Measurements from ENCODE around the gene CELA2A.
A peak's percentile ranks its signal among the peaks of the same experiment; 100 is the strongest.

The CELA2A gene

GRCh38 chr1:15441247-15441646, 15.3 kb upstream of the CELA2A start:
- Histone ChIP-seq H2BK15ac (ENCODE audit: low read depth, poor library complexity, severe bottlenecking) (no peak overlapping the region), H2BK120ac (ENCODE audit: low read depth, low read length) (no peak overlapping the region), H3K9ac (ENCODE audit: low read length) (no peak overlapping the region), H3K23ac (ENCODE audit: low read length in 2 of 2) (no peak overlapping the region), H3K27me3 (ENCODE audit: control insufficient read depth in 1 of 2, insufficient read depth in 1 of 2, low read length in 2 of 2) (peaks cover 5 to 45% of the 10 kb centered on the region in 2 experiments), H2BK12ac (ENCODE audit: low read length in 2 of 2) (no peak overlapping the region), H3K4me2 (ENCODE audit: low read length, poor library complexity, severe bottlenecking) (no peak overlapping the region), H2AFZ (ENCODE audit: low read depth, low read length) (no peak overlapping the region), H3K4ac (ENCODE audit: low read depth in 1 of 2, low read length in 2 of 2) (no peak overlapping the region), H4K91ac (ENCODE audit: low read length) (no peak overlapping the region), H3K18ac (ENCODE audit: low read depth in 1 of 2, low read length in 2 of 2) (no peak overlapping the region), H4K8ac (ENCODE audit: low read length) (no peak overlapping the region), H3K27ac (ENCODE audit: low read length, poor library complexity, severe bottlenecking) (no peak overlapping the region), H2BK5ac (ENCODE audit: low read depth, low read length, poor library complexity, severe bottlenecking) (no peak overlapping the region), H3K79me1 (replicated peaks; ENCODE audit: low read length, poor library complexity, severe bottlenecking) (no peaks in the 10 kb centered on the region), H3K9me3 (ENCODE audit: control insufficient read depth, low read length) (no peaks in the 10 kb centered on the region), H3K4me3 (ENCODE audit: insufficient read depth in 1 of 2, low read depth in 1 of 2, low read length in 2 of 2) (no peak overlapping the region), H2AK5ac (ENCODE audit: low read length, severe bottlenecking) (no peak overlapping the region), H3K4me1 (ENCODE audit: control insufficient read depth, insufficient read depth, low read depth, low read length) (no peaks in the 10 kb centered on the region), H3K36me3 (ENCODE audit: control insufficient read depth in 1 of 2, insufficient read depth in 2 of 2, low read depth in 1 of 2, low read length in 2 of 2) (no peaks in the 10 kb centered on the region), H3K14ac (ENCODE audit: low read length in 2 of 2) (no peak overlapping the region)
- WGBS: 88% methylated on average over 6 of the region's 6 CpGs
- DNase-seq: no peak

- Histone ChIP-seq H2BK12ac (ENCODE audit: low read length in 2 of 2) (no peak overlapping the region), H2BK15ac (ENCODE audit: low read depth, poor library complexity, severe bottlenecking) (no peak overlapping the region), H3K4me3 (ENCODE audit: insufficient read depth in 1 of 2, low read depth in 1 of 2, low read length in 2 of 2) (no peak overlapping the region), H3K27me3 (ENCODE audit: control insufficient read depth in 1 of 2, insufficient read depth in 1 of 2, low read length in 2 of 2) (peaks cover 14 to 53% of the 10 kb centered on the region in 2 experiments), H3K9ac (ENCODE audit: low read length) (no peak overlapping the region), H3K4ac (ENCODE audit: low read depth in 1 of 2, low read length in 2 of 2) (no peak overlapping the region), H4K91ac (ENCODE audit: low read length) (no peak overlapping the region), H3K27ac (ENCODE audit: low read length, poor library complexity, severe bottlenecking) (no peak overlapping the region), H3K36me3 (ENCODE audit: control insufficient read depth in 1 of 2, insufficient read depth in 2 of 2, low read depth in 1 of 2, low read length in 2 of 2) (no peaks in the 10 kb centered on the region), H2AFZ (ENCODE audit: low read depth, low read length) (no peak overlapping the region), H4K8ac (ENCODE audit: low read length) (peak overlapping the region; percentile 31), H3K9me3 (ENCODE audit: control insufficient read depth, low read length) (no peaks in the 10 kb centered on the region), H2BK5ac (ENCODE audit: low read depth, low read length, poor library complexity, severe bottlenecking) (no peak overlapping the region), H3K4me1 (ENCODE audit: control insufficient read depth, insufficient read depth, low read depth, low read length) (no peaks in the 10 kb centered on the region), H3K79me1 (replicated peaks; ENCODE audit: low read length, poor library complexity, severe bottlenecking) (no peaks in the 10 kb centered on the region), H3K23ac (ENCODE audit: low read length in 2 of 2) (no peak overlapping the region), H3K4me2 (ENCODE audit: low read length, poor library complexity, severe bottlenecking) (no peak overlapping the region), H2BK120ac (ENCODE audit: low read depth, low read length) (no peak overlapping the region), H2AK5ac (ENCODE audit: low read length, severe bottlenecking) (no peak overlapping the region), H3K18ac (ENCODE audit: low read depth in 1 of 2, low read length in 2 of 2) (no peak overlapping the region), H3K14ac (ENCODE audit: low read length in 2 of 2) (no peak overlapping the region)
- 91% methylated on average over 8 of the region's 8 CpGs for WGBS
- no peak for DNase-seq
These were observed 14.4 kb upstream of the CELA2A start for GRCh38 chr1:15442119-15442518.

- Histone ChIP-seq H3K4me1 (ENCODE audit: control insufficient read depth, insufficient read depth, low read depth, low read length) (no peaks in the 10 kb centered on the region), H2BK15ac (ENCODE audit: low read depth, poor library complexity, severe bottlenecking) (no peak overlapping the region), H3K23ac (ENCODE audit: low read length in 2 of 2) (no peak overlapping the region), H3K27ac (ENCODE audit: low read length, poor library complexity, severe bottlenecking) (no peak overlapping the region), H2BK120ac (ENCODE audit: low read depth, low read length) (no peak overlapping the region), H4K8ac (ENCODE audit: low read length) (no peak overlapping the region), H2BK5ac (ENCODE audit: low read depth, low read length, poor library complexity, severe bottlenecking) (no peak overlapping the region), H3K4ac (ENCODE audit: low read depth in 1 of 2, low read length in 2 of 2) (no peak overlapping the region), H3K79me1 (replicated peaks; ENCODE audit: low read length, poor library complexity, severe bottlenecking) (no peaks in the 10 kb centered on the region), H4K91ac (ENCODE audit: low read length) (no peak overlapping the region), H3K4me3 (ENCODE audit: insufficient read depth in 1 of 2, low read depth in 1 of 2, low read length in 2 of 2) (no peak overlapping the region), H2BK12ac (ENCODE audit: low read length in 2 of 2) (no peak overlapping the region), H3K9me3 (ENCODE audit: control insufficient read depth, low read length) (no peaks in the 10 kb centered on the region), H2AFZ (ENCODE audit: low read depth, low read length) (no peak overlapping the region), H3K9ac (ENCODE audit: low read length) (no peak overlapping the region), H3K36me3 (ENCODE audit: control insufficient read depth in 1 of 2, insufficient read depth in 2 of 2, low read depth in 1 of 2, low read length in 2 of 2) (no peaks in the 10 kb centered on the region), H3K4me2 (ENCODE audit: low read length, poor library complexity, severe bottlenecking) (no peak overlapping the region), H3K27me3 (ENCODE audit: control insufficient read depth in 1 of 2, insufficient read depth in 1 of 2, low read length in 2 of 2) (peaks cover 20 to 59% of the 10 kb centered on the region in 2 experiments), H3K14ac (ENCODE audit: low read length in 2 of 2) (no peak overlapping the region), H3K18ac (ENCODE audit: low read depth in 1 of 2, low read length in 2 of 2) (no peak overlapping the region), H2AK5ac (ENCODE audit: low read length, severe bottlenecking) (no peak overlapping the region)
- no peak for DNase-seq
- 88% methylated on average over 5 of the region's 5 CpGs for WGBS
These were observed 13.8 kb upstream of the CELA2A start for GRCh38 chr1:15442759-15443158.

DNA sequence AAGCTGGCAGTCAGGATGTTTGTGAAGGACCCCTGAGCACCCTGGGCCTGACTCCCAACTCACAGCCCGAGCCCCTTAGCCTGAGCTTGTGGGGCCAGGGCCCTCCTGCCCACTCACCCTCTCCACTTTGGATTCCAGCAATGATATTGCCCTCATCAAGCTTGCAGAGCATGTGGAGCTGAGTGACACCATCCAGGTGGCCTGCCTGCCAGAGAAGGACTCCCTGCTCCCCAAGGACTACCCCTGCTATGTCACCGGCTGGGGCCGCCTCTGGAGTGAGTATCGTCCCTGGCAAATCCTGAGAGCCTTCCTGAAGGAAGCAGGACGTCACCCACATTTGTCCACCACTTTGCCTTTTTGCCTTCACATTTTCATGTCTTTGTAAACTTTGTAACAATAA, 13.3 kb upstream of the CELA2A start:
- 62% methylated on average over 5 of the region's 5 CpGs for WGBS
- Histone ChIP-seq H3K27me3 (ENCODE audit: control insufficient read depth in 1 of 2, insufficient read depth in 1 of 2, low read length in 2 of 2) (peaks cover 21 to 62% of the 10 kb centered on the region in 2 experiments), H3K9me3 (ENCODE audit: control insufficient read depth, low read length) (no peaks in the 10 kb centered on the region), H3K27ac (ENCODE audit: low read length, poor library complexity, severe bottlenecking) (no peak overlapping the region), H3K4me1 (ENCODE audit: control insufficient read depth, insufficient read depth, low read depth, low read length) (no peaks in the 10 kb centered on the region), H3K4ac (ENCODE audit: low read depth in 1 of 2, low read length in 2 of 2) (no peak overlapping the region), H3K18ac (ENCODE audit: low read depth in 1 of 2, low read length in 2 of 2) (no peak overlapping the region), H3K14ac (ENCODE audit: low read length in 2 of 2) (no peak overlapping the region), H2AFZ (ENCODE audit: low read depth, low read length) (no peak overlapping the region), H2BK15ac (ENCODE audit: low read depth, poor library complexity, severe bottlenecking) (no peak overlapping the region), H2AK5ac (ENCODE audit: low read length, severe bottlenecking) (no peak overlapping the region), H3K9ac (ENCODE audit: low read length) (no peak overlapping the region), H4K8ac (ENCODE audit: low read length) (no peak overlapping the region), H3K36me3 (ENCODE audit: control insufficient read depth in 1 of 2, insufficient read depth in 2 of 2, low read depth in 1 of 2, low read length in 2 of 2) (no peaks in the 10 kb centered on the region), H3K4me2 (ENCODE audit: low read length, poor library complexity, severe bottlenecking) (no peak overlapping the region), H2BK120ac (ENCODE audit: low read depth, low read length) (no peak overlapping the region), H3K4me3 (ENCODE audit: insufficient read depth in 1 of 2, low read depth in 1 of 2, low read length in 2 of 2) (no peak overlapping the region), H2BK12ac (ENCODE audit: low read length in 2 of 2) (no peak overlapping the region), H2BK5ac (ENCODE audit: low read depth, low read length, poor library complexity, severe bottlenecking) (no peak overlapping the region), H3K23ac (ENCODE audit: low read length in 2 of 2) (no peak overlapping the region), H3K79me1 (replicated peaks; ENCODE audit: low read length, poor library complexity, severe bottlenecking) (no peaks in the 10 kb centered on the region), H4K91ac (ENCODE audit: low read length) (no peak overlapping the region)
- DNase-seq: no peak
